Inflammatory macrophage (primary cell): ENCODE results near the gene C1QTNF2.

Experiments used
- DNase-seq, 2 donors: peaks; one replicate each; pipeline ENCODE4 v3.0.0-alpha.2; 2020 to 2022

The C1QTNF2 gene

GRCh38 chr5:160297776-160298175 is 72.7 kb downstream of the C1QTNF2 start:
- DNase-seq, result no peak
